HUES64 (cell line): Measurements from ENCODE around the gene ZDHHC14.

ENCODE experiments used
- H3K27ac ChIP-seq: 2 replicates; pipeline ENCODE4 v1.7.0; 2013; ENCODE audit warnings: low read depth, low read length, inconsistent platforms
- H3K27me3 ChIP-seq: 2 replicates; pipeline ENCODE4 v1.6.1; 2013; ENCODE audit warnings: mild to moderate bottlenecking, low read length; ENCODE audit not compliant: insufficient read depth
- H3K36me3 ChIP-seq: 2 replicates; pipeline ENCODE4 v1.6.1; 2013; ENCODE audit warnings: mild to moderate bottlenecking, low read length; ENCODE audit not compliant: insufficient read depth
- H3K4me1 ChIP-seq: 2 replicates; pipeline ENCODE4 v1.6.1; 2013; ENCODE audit warnings: mild to moderate bottlenecking, low read length, moderate library complexity; ENCODE audit not compliant: insufficient read depth
- H3K4me3 ChIP-seq: 2 replicates; pipeline ENCODE4 v1.5.1; 2013; ENCODE audit warnings: mild to moderate bottlenecking, low read length, moderate library complexity
- H3K9ac ChIP-seq: 2 replicates; pipeline ENCODE4 v1.6.1; 2013; ENCODE audit warnings: mild to moderate bottlenecking, low read depth, low read length
- H3K9me3 ChIP-seq: 2 replicates; pipeline ENCODE4 v1.6.1; 2013; ENCODE audit warnings: low read depth, low read length; ENCODE audit not compliant: insufficient read depth
- WGBS: fragments of 150-250, 120-280 bp; methylation state at CpG from one replicate; pipeline ENCODE4 v1.1.7; 2013; ENCODE audit warnings: missing lambda C conversion rate; 5-methylcytosine and 5-hydroxymethylcytosine counted together

Gene ZDHHC14

GRCh38 chr6:157670466-157671186, 289.6 kb downstream of the ZDHHC14 start:
- WGBS = 86% methylated on average over 9 of the region's 9 CpGs
- H3K27me3 ChIP-seq = no peaks in the 10 kb centered on the region
- no peak overlapping the region for H3K9ac ChIP-seq

GRCh38 chr6:157672726-157673412, 291.9 kb downstream of the ZDHHC14 start:
- Histone ChIP-seq H3K27me3 (no peaks in the 10 kb centered on the region), H3K4me3 (no peak overlapping the region), H3K4me1 (peaks cover 8% of the 10 kb centered on the region), H3K9ac (no peak overlapping the region), H3K27ac (no peak overlapping the region), H3K9me3 (no peaks in the 10 kb centered on the region), H3K36me3 (no peaks in the 10 kb centered on the region)
- 95% methylated on average over 37 of the region's 37 CpGs for WGBS

More at GRCh38 chr6:157670466-157671186, 289.6 kb downstream of the ZDHHC14 start:
- no peak overlapping the region for H3K4me3 ChIP-seq
- H3K36me3 ChIP-seq = no peaks in the 10 kb centered on the region
- H3K27ac ChIP-seq = no peak overlapping the region
- H3K4me1 ChIP-seq = peaks cover 12% of the 10 kb centered on the region
- no peaks in the 10 kb centered on the region for H3K9me3 ChIP-seq

- H3K4me3 ChIP-seq = no peak overlapping the region
- H3K36me3 ChIP-seq = no peaks in the 10 kb centered on the region
- WGBS = 95% methylated on average over 15 of the region's 15 CpGs
- H3K9me3 ChIP-seq = no peaks in the 10 kb centered on the region
- H3K4me1 ChIP-seq = peaks cover 8% of the 10 kb centered on the region
- no peak overlapping the region for H3K27ac ChIP-seq
- no peak overlapping the region for H3K9ac ChIP-seq
- H3K27me3 ChIP-seq = no peaks in the 10 kb centered on the region
Measured at GRCh38 chr6:157673596-157673995, 292.6 kb downstream of the ZDHHC14 start.

GRCh38 chr6:157674061-157674460, 293.1 kb downstream of the ZDHHC14 start:
- 86% methylated on average over 8 of the region's 8 CpGs for WGBS
- Histone ChIP-seq H3K36me3 (no peaks in the 10 kb centered on the region), H3K4me1 (peaks cover 8% of the 10 kb centered on the region), H3K9me3 (no peaks in the 10 kb centered on the region), H3K27ac (no peak overlapping the region), H3K9ac (no peak overlapping the region), H3K4me3 (no peak overlapping the region), H3K27me3 (no peaks in the 10 kb centered on the region)

- WGBS = 82% methylated on average over 7 of the region's 7 CpGs
- Histone ChIP-seq H3K27me3 (no peaks in the 10 kb centered on the region), H3K9me3 (no peaks in the 10 kb centered on the region), H3K4me1 (no peaks in the 10 kb centered on the region; the same call in 1 of the 2 replicates), H3K27ac (no peak overlapping the region), H3K4me3 (no peak overlapping the region), H3K9ac (no peak overlapping the region), H3K36me3 (no peaks in the 10 kb centered on the region)
Measured at GRCh38 chr6:157675831-157676230, 294.8 kb downstream of the ZDHHC14 start.

- 92% methylated on average over 7 of the region's 7 CpGs for WGBS
- no peak overlapping the region for H3K4me3 ChIP-seq
- no peaks in the 10 kb centered on the region for H3K27me3 ChIP-seq
- H3K9ac ChIP-seq = no peak overlapping the region
- H3K4me1 ChIP-seq = no peaks in the 10 kb centered on the region; the same call in 1 of the 2 replicates
- H3K27ac ChIP-seq = no peak overlapping the region
- H3K9me3 ChIP-seq = no peaks in the 10 kb centered on the region
- H3K36me3 ChIP-seq = no peaks in the 10 kb centered on the region
Measured at GRCh38 chr6:157676241-157676640, 295.3 kb downstream of the ZDHHC14 start.

GRCh38 chr6:157677235-157677634, 296.2 kb downstream of the ZDHHC14 start:
- 95% methylated on average over 3 of the region's 4 CpGs for WGBS
- Histone ChIP-seq H3K4me1 (no peaks in the 10 kb centered on the region; the same call in 1 of the 2 replicates), H3K36me3 (no peaks in the 10 kb centered on the region)

GRCh38 chr6:157679605-157680580, 298.9 kb downstream of the ZDHHC14 start:
- no peak overlapping the region for H3K4me3 ChIP-seq
- WGBS = 94% methylated on average over 8 of the region's 8 CpGs
- no peak overlapping the region for H3K9ac ChIP-seq
- no peaks in the 10 kb centered on the region for H3K36me3 ChIP-seq
- no peaks in the 10 kb centered on the region for H3K27me3 ChIP-seq
- H3K9me3 ChIP-seq = no peaks in the 10 kb centered on the region
- no peak overlapping the region for H3K27ac ChIP-seq
- no peaks in the 10 kb centered on the region; the same call in 1 of the 2 replicates for H3K4me1 ChIP-seq

More at GRCh38 chr6:157677235-157677634, 296.2 kb downstream of the ZDHHC14 start:
- H3K27ac ChIP-seq = no peak overlapping the region
- H3K27me3 ChIP-seq = no peaks in the 10 kb centered on the region
- H3K9ac ChIP-seq = no peak overlapping the region
- no peaks in the 10 kb centered on the region for H3K9me3 ChIP-seq
- no peak overlapping the region for H3K4me3 ChIP-seq

- H3K4me1 ChIP-seq = no peaks in the 10 kb centered on the region; the same call in 1 of the 2 replicates
- 89% methylated on average over 18 of the region's 18 CpGs for WGBS
- no peaks in the 10 kb centered on the region for H3K27me3 ChIP-seq
- H3K36me3 ChIP-seq = no peaks in the 10 kb centered on the region
- H3K9me3 ChIP-seq = no peaks in the 10 kb centered on the region
- H3K9ac ChIP-seq = no peak overlapping the region
- H3K27ac ChIP-seq = no peak overlapping the region
- H3K4me3 ChIP-seq = no peak overlapping the region
Measured at GRCh38 chr6:157681041-157681650, 300.2 kb downstream of the ZDHHC14 start.

GRCh38 chr6:157682856-157683481, 302.0 kb downstream of the ZDHHC14 start:
- WGBS = 94% methylated on average over 7 of the region's 7 CpGs
- H3K27me3 ChIP-seq = no peaks in the 10 kb centered on the region
- no peak overlapping the region for H3K27ac ChIP-seq
- no peak overlapping the region for H3K4me3 ChIP-seq
- no peaks in the 10 kb centered on the region for H3K36me3 ChIP-seq
- H3K4me1 ChIP-seq = no peaks in the 10 kb centered on the region; the same call in 1 of the 2 replicates
- H3K9ac ChIP-seq = no peak overlapping the region
- no peaks in the 10 kb centered on the region for H3K9me3 ChIP-seq
